AG04450 (cell line): Measurements from ENCODE around the gene LMF1. TPM values are rescaled to one million over a fixed set of nuclear protein-coding genes. Genes with fewer than 3 reads are reported as not detected.
"Not testable (repeated sequence)": the region's sequence is repeated elsewhere in the genome, so short reads cannot be mapped to it uniquely, and the experiment has no call there.

Experiments
- CTCF ChIA-PET: fragments of 300-600, 350-600 bp; formaldehyde crosslinking; extraction: SDS; loops from one replicate; lab custom pipeline; 2022; ENCODE audit warnings: antibody characterized with exemption, inconsistent platforms; lab: Charles Lee
- POLR2A ChIA-PET: fragments of 350-600 bp; formaldehyde crosslinking; extraction: SDS; loops from one replicate; lab custom pipeline; 2021; ENCODE audit warnings: antibody characterized with exemption, inconsistent platforms; lab: Yijun Ruan, JAX
- DNase-seq: peaks from one replicate; pipeline ENCODE4 v3.0.0-alpha.2; 2011; ENCODE audit warnings: low read depth, low spot score
- H3K27ac ChIP-seq: one replicate; pipeline ENCODE4 v1.5.1; 2012; ENCODE audit warnings: low read depth, low read length, control low read depth
- H3K27me3 ChIP-seq: one replicate; pipeline ENCODE4 v1.6.0; 2012; ENCODE audit warnings: low read length; ENCODE audit not compliant: control insufficient read depth, insufficient read depth
- H3K4me3 ChIP-seq: 2 replicates; pipeline ENCODE4 v1.5.1; 2011; ENCODE audit warnings: mild to moderate bottlenecking, low read depth, low read length, control low read depth
- H3K9me3 ChIP-seq: 2 replicates; pipeline ENCODE4 v1.5.1; 2012; ENCODE audit warnings: low read length; ENCODE audit not compliant: control insufficient read depth, insufficient read depth
- polyA plus RNA-seq: library from polyadenylated mRNA; depleted of rRNA; stranded (reverse); fragments of >200 nt; gene quantifications from 2 replicates; pipeline ENCODE4 v1.2.3, GENCODE V29; 2011
- TF ChIP-seq, protein P1 (sequence below): IDR thresholded peaks from 2 replicates; pipeline ENCODE4 v1.5.1; 2011; ENCODE audit warnings: low read depth, low read length, control low read depth, inconsistent platforms

LMF1 gene
- polyA plus RNA-seq, 1 experiment: 11.8 TPM

DNA sequence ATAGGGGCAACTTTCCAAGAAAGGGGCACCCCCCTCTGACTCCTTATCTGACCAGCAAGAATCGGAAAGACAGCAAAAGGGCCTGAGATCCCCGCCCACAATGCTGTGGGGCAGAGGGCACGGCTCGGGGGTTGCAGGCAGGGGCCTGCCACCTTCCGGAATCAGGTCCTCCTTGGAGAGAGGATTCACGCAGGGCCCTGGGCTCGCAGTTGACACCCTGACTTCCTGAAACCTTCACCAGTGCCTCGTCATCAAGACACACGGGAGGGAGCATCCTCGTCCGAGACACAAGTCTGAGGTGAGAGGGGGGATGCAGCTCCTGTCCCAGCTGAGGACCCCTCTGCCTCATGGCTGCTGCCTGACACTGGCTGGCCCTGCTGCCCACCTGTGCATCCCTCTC lies 81.2 kb downstream of the LMF1 start:
- ChIA-PET CTCF (no interaction called here), POLR2A (no interaction called here)
- TF ChIP-seq, protein P1, sequence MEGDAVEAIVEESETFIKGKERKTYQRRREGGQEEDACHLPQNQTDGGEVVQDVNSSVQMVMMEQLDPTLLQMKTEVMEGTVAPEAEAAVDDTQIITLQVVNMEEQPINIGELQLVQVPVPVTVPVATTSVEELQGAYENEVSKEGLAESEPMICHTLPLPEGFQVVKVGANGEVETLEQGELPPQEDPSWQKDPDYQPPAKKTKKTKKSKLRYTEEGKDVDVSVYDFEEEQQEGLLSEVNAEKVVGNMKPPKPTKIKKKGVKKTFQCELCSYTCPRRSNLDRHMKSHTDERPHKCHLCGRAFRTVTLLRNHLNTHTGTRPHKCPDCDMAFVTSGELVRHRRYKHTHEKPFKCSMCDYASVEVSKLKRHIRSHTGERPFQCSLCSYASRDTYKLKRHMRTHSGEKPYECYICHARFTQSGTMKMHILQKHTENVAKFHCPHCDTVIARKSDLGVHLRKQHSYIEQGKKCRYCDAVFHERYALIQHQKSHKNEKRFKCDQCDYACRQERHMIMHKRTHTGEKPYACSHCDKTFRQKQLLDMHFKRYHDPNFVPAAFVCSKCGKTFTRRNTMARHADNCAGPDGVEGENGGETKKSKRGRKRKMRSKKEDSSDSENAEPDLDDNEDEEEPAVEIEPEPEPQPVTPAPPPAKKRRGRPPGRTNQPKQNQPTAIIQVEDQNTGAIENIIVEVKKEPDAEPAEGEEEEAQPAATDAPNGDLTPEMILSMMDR: no peak
- peaks cover 4% of the 10 kb centered on the region for H3K9me3 ChIP-seq
- H3K4me3 ChIP-seq: no peak overlapping the region
- no peak overlapping the region for H3K27ac ChIP-seq
- no peak for DNase-seq
- H3K27me3 ChIP-seq: no peaks in the 10 kb centered on the region

DNA sequence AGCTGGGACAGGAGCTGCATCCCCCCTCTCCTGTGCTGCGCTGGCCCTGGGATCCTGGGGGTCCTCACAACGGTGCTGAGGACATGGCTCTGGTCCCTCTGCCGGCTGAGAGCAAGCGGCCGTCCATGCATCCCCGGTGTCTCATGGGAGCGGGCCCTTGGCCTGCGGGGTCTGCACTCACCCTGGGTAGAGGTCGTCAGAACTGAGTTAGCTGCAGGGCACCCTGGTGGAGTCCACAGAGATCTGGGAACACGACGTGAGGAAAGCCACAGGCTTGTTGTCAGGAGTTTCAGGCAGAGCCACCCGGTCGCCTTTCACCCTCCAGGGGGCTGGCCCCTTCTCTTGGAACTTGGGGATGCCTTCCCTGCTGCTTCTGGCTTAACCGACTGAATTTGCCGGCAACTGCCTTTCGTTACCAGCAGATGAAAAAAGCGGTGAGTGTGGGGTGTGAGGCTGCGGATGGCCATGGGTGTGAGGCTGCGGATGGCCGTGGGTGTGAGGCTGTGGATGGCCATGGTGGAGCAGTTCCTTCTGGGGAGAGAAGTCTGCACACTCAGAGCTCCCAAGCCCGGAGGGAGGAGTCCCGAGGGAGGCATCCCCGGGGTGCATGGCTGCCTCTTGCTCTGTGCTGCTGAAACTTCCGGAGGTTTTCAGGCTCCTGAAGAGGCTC lies 81.7 kb downstream of the LMF1 start:
- Histone ChIP-seq H3K9me3 (peaks cover under 1% of the 10 kb centered on the region), H3K4me3 (no peak overlapping the region), H3K27ac (no peak overlapping the region), H3K27me3 (no peaks in the 10 kb centered on the region)
- POLR2A ChIA-PET: no interaction called here
- CTCF ChIA-PET: no interaction called here
- DNase-seq: no peak
- TF ChIP-seq, protein P1: no peak

- H3K9me3 ChIP-seq, DNase-seq, CTCF ChIA-PET, H3K27ac ChIP-seq, H3K4me3 ChIP-seq, POLR2A ChIA-PET, H3K27me3 ChIP-seq: not testable (repeated sequence)
These were observed 82.3 kb downstream of the LMF1 start for GRCh38 chr16:888456-888855.

- POLR2A ChIA-PET: no interaction called here
These were observed 82.9 kb downstream of the LMF1 start for GRCh38 chr16:887846-888245.

DNA sequence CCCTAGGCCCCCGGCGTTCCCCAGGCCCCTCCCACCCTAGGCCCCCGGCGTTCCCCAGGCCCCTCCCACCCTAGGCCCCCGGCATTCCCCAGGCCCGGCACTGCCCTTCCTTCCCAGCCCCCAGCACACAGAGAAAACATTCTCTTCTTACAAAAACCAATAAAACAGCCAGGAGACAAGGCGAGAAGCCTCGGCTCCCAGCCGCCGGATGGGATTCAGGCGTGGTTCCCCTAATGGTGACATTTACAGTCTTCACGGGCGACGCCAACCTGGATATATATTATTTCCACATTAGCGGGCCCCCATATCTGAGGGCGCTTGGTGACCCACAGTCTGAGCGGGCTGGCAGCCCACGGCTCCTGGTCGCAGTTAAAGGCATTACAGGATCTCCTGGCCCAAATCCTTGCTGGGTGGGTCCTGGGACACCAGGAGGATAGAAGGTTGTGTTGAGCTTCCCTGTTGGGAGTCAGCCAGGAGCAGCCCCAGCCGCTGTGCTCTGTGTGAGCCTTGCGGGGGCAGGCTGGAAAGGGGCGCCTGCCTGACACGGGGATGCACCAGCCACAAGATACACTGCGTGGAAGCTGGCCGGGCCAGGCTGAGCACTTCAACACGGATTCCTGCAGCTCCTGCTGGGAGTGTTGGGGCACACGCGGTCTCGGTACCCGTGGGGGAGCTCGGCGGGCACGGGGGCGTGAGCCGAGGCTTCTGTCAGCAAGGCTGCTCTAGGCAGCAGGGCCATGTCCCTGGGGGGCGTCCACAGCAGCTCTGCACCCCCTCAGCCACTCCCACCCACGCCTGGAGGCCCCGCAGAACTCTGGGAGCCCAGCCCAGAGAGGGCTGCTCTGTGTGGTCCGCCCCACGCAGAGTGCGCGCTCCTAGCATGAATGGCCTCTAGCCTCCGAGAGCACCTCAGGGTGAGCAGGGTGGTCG lies 83.7 kb downstream of the LMF1 start:
- ChIA-PET CTCF (no interaction called here), POLR2A (no interaction called here)
- TF ChIP-seq, protein P1: no peak
- Histone ChIP-seq H3K4me3 (no peak overlapping the region), H3K27ac (no peak overlapping the region), H3K9me3 (peaks cover 13% of the 10 kb centered on the region), H3K27me3 (no peaks in the 10 kb centered on the region)
- DNase-seq: no peak

More at GRCh38 chr16:887846-888245, 82.9 kb downstream of the LMF1 start:
- CTCF ChIA-PET: no interaction called here
- Histone ChIP-seq H3K9me3 (peaks cover 8% of the 10 kb centered on the region), H3K27me3 (no peaks in the 10 kb centered on the region), H3K27ac (no peak overlapping the region), H3K4me3 (no peak overlapping the region)
- TF ChIP-seq, protein P1: no peak
- no peak for DNase-seq
